Cardiac fibroblast (primary cell): ENCODE measurements around the gene KLF9.

ENCODE experiments used
- DNase-seq, 2 donors: peaks; one replicate each; pipeline versions ENCODE4 v3.0.0 to v3.0.0-alpha.2; 2010; ENCODE audit warnings: low read depth in 2 of 2
- H3K4me3 ChIP-seq, 2 donors: replicated peaks in 1 of 2; 1 replicate in 1 of 2; 2 replicates in 1 of 2; pipeline ENCODE4 v1.5.1; 2011; ENCODE audit warnings: low read depth in 2 of 2, low read length in 2 of 2, mild to moderate bottlenecking in 2 of 2, moderate library complexity in 1 of 2
- TF ChIP-seq, protein P1 (sequence below): IDR thresholded peaks from one replicate; pipeline ENCODE4 v1.5.1; 2011; ENCODE audit warnings: low read depth, mild to moderate bottlenecking, low read length, inconsistent platforms

Gene KLF9

DNA sequence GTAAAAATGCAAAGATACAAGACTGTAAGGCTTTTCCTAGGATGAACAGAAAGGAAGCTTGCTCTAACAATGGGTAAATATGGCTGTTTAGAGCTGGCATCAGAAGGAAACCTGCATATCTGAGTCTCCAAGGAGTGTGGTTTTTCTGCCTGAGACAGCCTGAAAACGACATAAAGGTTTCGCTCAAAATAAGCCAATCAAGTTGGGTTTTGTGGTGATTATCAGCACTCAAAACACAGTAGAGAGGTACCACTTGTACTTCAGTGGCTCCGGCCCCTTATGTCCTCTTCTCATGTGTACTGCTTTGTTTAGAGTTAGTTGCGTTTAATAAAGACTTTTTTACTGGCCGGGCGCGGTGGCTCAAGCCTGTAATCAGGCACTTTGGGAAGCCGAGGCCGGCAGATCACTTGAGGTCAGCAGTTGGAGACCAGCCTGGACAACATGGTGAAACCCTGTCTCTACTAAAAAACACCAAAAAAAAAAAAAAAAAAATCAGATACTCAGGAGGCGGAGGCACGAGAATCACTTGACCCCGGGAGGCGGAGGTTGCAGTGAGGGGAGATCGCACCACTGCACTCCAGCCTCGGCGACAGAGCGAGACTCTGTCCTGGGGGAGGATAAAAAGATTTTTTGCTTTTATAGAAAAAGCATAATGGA is 39.4 kb downstream of the KLF9 start:
- DNase-seq, result no peak
- TF ChIP-seq, protein P1, sequence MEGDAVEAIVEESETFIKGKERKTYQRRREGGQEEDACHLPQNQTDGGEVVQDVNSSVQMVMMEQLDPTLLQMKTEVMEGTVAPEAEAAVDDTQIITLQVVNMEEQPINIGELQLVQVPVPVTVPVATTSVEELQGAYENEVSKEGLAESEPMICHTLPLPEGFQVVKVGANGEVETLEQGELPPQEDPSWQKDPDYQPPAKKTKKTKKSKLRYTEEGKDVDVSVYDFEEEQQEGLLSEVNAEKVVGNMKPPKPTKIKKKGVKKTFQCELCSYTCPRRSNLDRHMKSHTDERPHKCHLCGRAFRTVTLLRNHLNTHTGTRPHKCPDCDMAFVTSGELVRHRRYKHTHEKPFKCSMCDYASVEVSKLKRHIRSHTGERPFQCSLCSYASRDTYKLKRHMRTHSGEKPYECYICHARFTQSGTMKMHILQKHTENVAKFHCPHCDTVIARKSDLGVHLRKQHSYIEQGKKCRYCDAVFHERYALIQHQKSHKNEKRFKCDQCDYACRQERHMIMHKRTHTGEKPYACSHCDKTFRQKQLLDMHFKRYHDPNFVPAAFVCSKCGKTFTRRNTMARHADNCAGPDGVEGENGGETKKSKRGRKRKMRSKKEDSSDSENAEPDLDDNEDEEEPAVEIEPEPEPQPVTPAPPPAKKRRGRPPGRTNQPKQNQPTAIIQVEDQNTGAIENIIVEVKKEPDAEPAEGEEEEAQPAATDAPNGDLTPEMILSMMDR, result no peak
- no peak overlapping the region for H3K4me3 ChIP-seq

DNA sequence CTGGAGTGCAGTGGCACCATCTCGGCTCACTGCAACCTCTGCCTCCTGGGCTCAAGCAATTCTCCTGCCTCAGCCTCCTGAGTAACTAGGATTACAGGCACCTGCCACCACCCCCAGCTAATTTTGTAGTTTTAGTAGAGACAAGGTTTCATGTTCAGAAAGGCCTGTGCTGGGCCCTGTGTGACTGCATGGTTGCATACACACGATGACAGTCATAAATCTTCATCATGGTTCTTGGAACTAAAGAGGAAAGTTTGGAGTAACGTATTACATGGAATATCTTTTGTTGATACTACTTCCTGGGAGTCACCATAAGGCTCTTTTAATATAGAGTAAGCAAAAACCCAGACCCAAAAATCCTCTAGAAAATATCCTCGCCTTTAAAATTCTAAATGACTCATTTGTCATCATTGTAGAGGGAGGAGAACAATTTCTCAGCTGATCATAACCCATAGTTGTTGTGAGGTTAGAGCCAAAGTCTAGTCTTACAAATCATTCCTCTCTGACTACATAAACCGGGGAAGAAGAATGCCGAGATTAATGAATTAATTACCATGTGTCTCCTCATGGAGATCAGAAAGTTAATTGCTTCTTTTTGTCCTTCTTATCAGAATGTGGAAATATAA is 47.0 kb downstream of the KLF9 start:
- no peak for DNase-seq
- TF ChIP-seq, protein P1, result no peak
- no peak overlapping the region for H3K4me3 ChIP-seq

DNA sequence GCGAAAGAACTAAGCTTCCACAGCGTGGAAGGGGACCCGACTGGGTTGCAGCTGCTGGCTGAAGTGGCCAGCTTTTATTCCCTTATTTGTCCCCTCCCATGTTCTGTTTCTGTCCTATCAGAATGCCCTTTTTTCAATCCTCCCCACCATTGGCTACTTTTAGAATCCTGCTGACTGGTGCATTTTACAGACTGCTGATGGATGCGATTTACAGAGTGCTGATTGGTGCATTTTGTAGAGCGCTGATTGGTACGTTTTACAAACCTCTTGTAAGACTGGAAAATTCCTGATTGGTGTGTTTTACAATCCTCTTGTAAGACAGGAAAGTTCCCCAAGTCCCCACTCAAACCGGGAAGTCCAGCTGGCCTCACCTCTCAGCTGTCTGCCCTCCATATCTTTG is 50.7 kb downstream of the KLF9 start:
- TF ChIP-seq, protein P1, result no peak
- no peak overlapping the region for H3K4me3 ChIP-seq
- no peak for DNase-seq

DNA sequence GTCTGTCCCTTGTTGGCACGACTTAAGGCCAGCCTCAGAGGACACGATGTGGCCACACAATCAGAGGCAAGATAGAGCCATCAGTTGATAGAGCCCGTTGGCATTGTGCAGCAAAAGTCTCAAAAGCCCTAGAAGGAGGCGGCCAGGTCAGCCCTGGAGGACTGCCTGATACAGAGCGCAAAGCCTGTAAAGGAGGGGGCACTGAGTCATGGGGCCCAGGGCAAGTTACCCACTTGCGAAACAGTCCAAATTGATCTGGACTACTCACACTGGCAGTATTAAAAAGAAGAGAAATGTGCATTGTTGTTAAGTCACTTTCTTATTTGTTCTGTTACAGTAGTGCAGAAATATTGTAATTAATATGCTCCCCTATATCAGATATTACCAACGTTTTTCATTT is 51.5 kb downstream of the KLF9 start:
- no peak overlapping the region for H3K4me3 ChIP-seq
- DNase-seq, result peak; percentile 31 to 45
- TF ChIP-seq, protein P1, result no peak

DNA sequence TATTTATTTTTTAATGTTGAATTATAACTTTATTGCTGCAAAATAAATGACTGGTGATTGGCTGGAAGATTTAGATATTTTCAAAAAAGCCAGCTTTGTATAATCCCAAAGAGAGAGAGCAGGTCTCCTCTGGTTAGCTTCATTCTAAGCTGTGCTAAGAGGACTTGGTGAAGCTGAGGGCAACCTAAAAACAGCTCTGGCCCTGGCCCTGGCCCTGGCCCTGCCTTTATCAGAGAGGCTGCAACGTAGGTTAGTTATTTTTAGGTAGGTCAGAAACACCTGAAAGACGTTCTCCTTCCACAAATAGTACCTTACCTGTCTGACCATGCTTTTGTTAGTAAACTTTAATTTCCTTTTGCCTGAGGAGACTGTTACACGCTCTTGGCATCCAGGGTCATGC is 58.7 kb downstream of the KLF9 start:
- TF ChIP-seq, protein P1, result no peak
- no peak for DNase-seq
- H3K4me3 ChIP-seq, result no peak overlapping the region

DNA sequence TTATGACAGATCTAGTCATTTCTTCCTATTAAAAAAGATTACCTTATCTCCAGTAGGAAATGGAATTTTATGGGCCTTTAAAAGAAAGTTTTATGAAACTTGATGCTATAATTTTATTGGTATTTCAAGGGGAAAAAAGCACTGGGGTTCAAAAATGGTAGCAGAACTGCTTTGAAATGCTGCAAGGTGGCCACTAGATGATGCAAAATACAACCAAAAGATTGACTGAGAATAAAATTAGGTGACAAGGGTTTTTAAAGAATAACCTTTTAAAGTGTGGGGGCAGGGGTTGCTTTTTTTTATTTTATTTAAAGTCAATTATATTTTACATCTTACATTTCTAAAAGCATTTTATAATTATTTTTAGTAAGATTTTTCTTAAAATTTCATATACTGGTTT is 61.7 kb downstream of the KLF9 start:
- DNase-seq, result peak; percentile 31 to 57
- TF ChIP-seq, protein P1, result peak; percentile 49
- H3K4me3 ChIP-seq, result no peak overlapping the region
